HepG2 (cell line): ENCODE measurements around the gene ALG8. TPM values are rescaled to one million over a fixed set of nuclear protein-coding genes. Genes with fewer than 3 reads are reported as not detected.
A peak's percentile ranks its signal among the peaks of the same experiment; 100 is the strongest.

Experiments used
- BCL3 ChIP-seq: sonication (generic); formaldehyde crosslinking; IDR thresholded peaks from 2 replicates; pipeline ENCODE4 v1.5.1; 2020; ENCODE audit warnings: mild to moderate bottlenecking, missing genetic modification reagents, moderate library complexity
- CC2D1A ChIP-seq: sonication (generic); formaldehyde crosslinking; IDR thresholded peaks from 2 replicates; pipeline ENCODE4 v1.8.1; 2023; ENCODE audit warnings: mild to moderate bottlenecking, missing genetic modification reagents
- FOSL2 ChIP-seq: sonication (generic); formaldehyde crosslinking; IDR thresholded peaks from 2 replicates; pipeline ENCODE4 v1.4.0; 2020; ENCODE audit warnings: missing genetic modification reagents
- HDAC2 ChIP-seq: sonication (generic); formaldehyde crosslinking; IDR thresholded peaks from 2 replicates; pipeline ENCODE4 v1.4.0; 2020; ENCODE audit warnings: missing genetic modification reagents
- HOXA5 ChIP-seq: sonication (generic); formaldehyde crosslinking; IDR thresholded peaks from 2 replicates; pipeline ENCODE4 v1.4.0; 2020; ENCODE audit warnings: missing genetic modification reagents
- HOXA9 ChIP-seq: sonication (generic); formaldehyde crosslinking; IDR thresholded peaks from 2 replicates; pipeline ENCODE4 v1.8.1; 2022; ENCODE audit warnings: missing genetic modification reagents, mild to moderate bottlenecking, moderate library complexity, borderline replicate concordance
- KAT2B ChIP-seq: fragments of 150-350 bp; IDR thresholded peaks from 2 replicates; pipeline ENCODE4 v1.6.1; 2014; ENCODE audit warnings: low read depth, low read length, borderline replicate concordance
- MYPOP ChIP-seq: sonication (generic); formaldehyde crosslinking; IDR thresholded peaks from 2 replicates; pipeline ENCODE4 v1.8.1; 2023; ENCODE audit warnings: mild to moderate bottlenecking, moderate library complexity, missing genetic modification reagents
- MZF1 ChIP-seq: sonication (generic); formaldehyde crosslinking; IDR thresholded peaks from 2 replicates; pipeline ENCODE4 v1.8.1; 2023; ENCODE audit warnings: mild to moderate bottlenecking, missing genetic modification reagents, borderline replicate concordance
- PAXIP1 ChIP-seq: sonication (generic); formaldehyde crosslinking; conservative IDR thresholded peaks from 2 replicates; pipeline ENCODE4 v1.4.0; 2020; ENCODE audit warnings: mild to moderate bottlenecking, missing genetic modification reagents, moderate library complexity
- POLR2A ChIP-seq, 2 experiments: IDR thresholded peaks; 2 replicates each; pipeline ENCODE4 v1.6.1; 2011; ENCODE audit warnings: low read depth in 2 of 2, low read length in 2 of 2, mild to moderate bottlenecking in 1 of 2, moderate library complexity in 1 of 2; ENCODE audit not compliant: insufficient read depth in 1 of 2
- SNAPC5 ChIP-seq: sonication (generic); formaldehyde crosslinking; IDR thresholded peaks from 2 replicates; pipeline ENCODE4 v1.8.1; 2023; ENCODE audit warnings: mild to moderate bottlenecking, missing genetic modification reagents, borderline replicate concordance
- TAF1 ChIP-seq: sonication (generic); formaldehyde crosslinking; IDR thresholded peaks from 2 replicates; pipeline ENCODE4 v1.4.0; 2020; ENCODE audit warnings: missing genetic modification reagents
- ZBED4 ChIP-seq: sonication (generic); formaldehyde crosslinking; IDR thresholded peaks from 2 replicates; pipeline ENCODE4 v1.4.0; 2020; ENCODE audit warnings: missing genetic modification reagents, borderline replicate concordance
- ZBTB38 ChIP-seq: sonication (generic); formaldehyde crosslinking; IDR thresholded peaks from 2 replicates; pipeline ENCODE4 v1.5.1; 2020; ENCODE audit warnings: mild to moderate bottlenecking, missing genetic modification reagents
- ZNF468 ChIP-seq: sonication (generic); formaldehyde crosslinking; IDR thresholded peaks from 2 replicates; pipeline ENCODE4 v1.8.0; 2022; ENCODE audit warnings: mild to moderate bottlenecking, moderate library complexity, missing genetic modification reagents
- ZNF607 ChIP-seq: sonication (generic); formaldehyde crosslinking; IDR thresholded peaks from 2 replicates; pipeline ENCODE4 v1.5.1; 2020; ENCODE audit warnings: missing genetic modification reagents, mild to moderate bottlenecking, borderline replicate concordance
- ZNF816 ChIP-seq: sonication (generic); formaldehyde crosslinking; IDR thresholded peaks from 2 replicates; pipeline ENCODE4 v1.8.0; 2022; ENCODE audit warnings: missing genetic modification reagents, mild to moderate bottlenecking, borderline replicate concordance
- polyA plus RNA-seq, 8 experiments: library from polyadenylated mRNA; depleted of rRNA in 3 of 8; stranded (reverse) in 7 of 8; unstranded in 1 of 8; fragments of >200 nt; fragmentation: Illumina TruSeq in 4 of 8; extraction: Trizol in 4 of 8; gene quantifications; 2 replicates each; pipeline versions ENCODE4 v1.2.1 to v1.2.3, GENCODE V29; 2011 to 2016; ENCODE audit warnings: low read depth in 4 of 8, missing spikeins in 1 of 8, mixed read lengths in 1 of 8; ENCODE audit not compliant: insufficient read depth in 1 of 8
- total RNA-seq, 5 experiments: library from RNA; depleted of rRNA; stranded (reverse); fragments of >200 nt; fragmentation: Illumina TruSeq; extraction: Trizol; gene quantifications; 2 replicates each; pipeline ENCODE4 v1.2.3, GENCODE V29; 2016; ENCODE audit warnings: low read depth in 1 of 5

Gene ALG8
- total and polyA plus RNA-seq, 2 of the 13 experiments (the other 11 are each of a cell fraction or from before 2014, with no cell fraction given) = 75.8 to 88.0 TPM

GRCh38 chr11:78188286-78189173 lies 49.1 kb upstream of the ALG8 start, which contains the start of the genes KCTD21 and USP35 (continued):
- TF ChIP-seq PAXIP1 (CRISPR knock-in tag) (peak; percentile 69), MZF1 (no peak), ZNF816 (CRISPR knock-in tag) (peak; percentile 70; the same call in 1 of the 2 replicates), BCL3 (peak; percentile 51), POLR2A (IDR thresholded peaks at IDR 0.05; ENCODE audit: insufficient read depth in 1 of 2, low read depth in 2 of 2, low read length in 2 of 2) (peak in 1 of 2 experiments; percentile 85; a peak in 2 of 4 replicates), ZNF607 (CRISPR knock-in tag) (peak; percentile 49; the same call in 1 of the 2 replicates), HOXA9 (CRISPR knock-in tag) (peak; percentile 45; the same call in 1 of the 2 replicates), ZBED4 (CRISPR knock-in tag) (peak; percentile 50; the same call in 1 of the 2 replicates), ZNF468 (no peak), HDAC2 (CRISPR knock-in tag) (peak; percentile 88), SNAPC5 (CRISPR knock-in tag) (no peak), ZBTB38 (CRISPR knock-in tag) (peak; percentile 74), CC2D1A (0 out of 2 replicates have a peak, but pooled peaks have one; percentile 33), KAT2B (no peak), HOXA5 (CRISPR knock-in tag) (0 out of 2 replicates have a peak, but pooled peaks have one; percentile 19), TAF1 (CRISPR knock-in tag) (peak; percentile 82), MYPOP (CRISPR knock-in tag) (0 out of 2 replicates have a peak, but pooled peaks have one; percentile 56), FOSL2 (peak; percentile 46; the same call in 1 of the 2 replicates)
